Calu3 (cell line): ENCODE measurements around the gene DDX10. TPM values are rescaled to one million over a fixed set of nuclear protein-coding genes. Genes with fewer than 3 reads are reported as not detected.

Experiments used
- BruUV-seq: library from RNA; stranded (reverse); fragments of 400-500 nt; replicated peaks from 2 replicates; lab custom pipeline; 2021; lab: Mats Ljungman, UMichigan
- CTCF ChIA-PET: fragments of 300-600 bp; sonication (Branson Sonifier 250); formaldehyde crosslinking; loops from one replicate; lab custom pipeline; 2022; ENCODE audit warnings: antibody characterized with exemption; lab: Charles Lee
- DNase-seq: peaks from one replicate; pipeline ENCODE4 v3.0.0; 2022
- H3K27ac Mint-ChIP-seq: one replicate; pipeline ENCODE4 v1.8.0; 2022; ENCODE audit warnings: mixed read lengths; ENCODE audit not compliant: unreplicated experiment
- H3K27me3 Mint-ChIP-seq: one replicate; pipeline ENCODE4 v1.8.0; 2022; ENCODE audit warnings: mixed read lengths; ENCODE audit not compliant: unreplicated experiment
- H3K36me3 Mint-ChIP-seq: one replicate; pipeline ENCODE4 v1.8.0; 2022; ENCODE audit warnings: mild to moderate bottlenecking, moderate library complexity, mixed read lengths; ENCODE audit not compliant: insufficient read depth, unreplicated experiment
- H3K4me1 Mint-ChIP-seq: one replicate; pipeline ENCODE4 v1.8.0; 2022; ENCODE audit warnings: mild to moderate bottlenecking, low read depth, mixed read lengths; ENCODE audit not compliant: unreplicated experiment
- H3K4me3 Mint-ChIP-seq: one replicate; pipeline ENCODE4 v1.8.0; 2022; ENCODE audit warnings: mild to moderate bottlenecking, low read depth, moderate library complexity, mixed read lengths; ENCODE audit not compliant: unreplicated experiment
- H3K9me3 Mint-ChIP-seq: one replicate; pipeline ENCODE4 v1.8.0; 2022; ENCODE audit warnings: low read depth, mixed read lengths; ENCODE audit not compliant: unreplicated experiment
- intact Hi-C: fragments of 100-400 bp; cut with micrococcal nuclease; formaldehyde crosslinking; loops from one replicate; pipeline ENCODE4 v1.10.0; 2022; ENCODE audit not compliant: unreplicated experiment
- total RNA-seq: library from RNA; stranded (reverse); gene quantifications from 2 replicates; pipeline ENCODE4 v1.2.3, GENCODE V29; 2022
- TF ChIP-seq, protein P1 (sequence below): fragments of 200-600 bp; IDR thresholded peaks from one replicate; pipeline ENCODE4 v1.8.0; 2022; ENCODE audit warnings: antibody characterized with exemption; ENCODE audit not compliant: unreplicated experiment

DDX10 gene
- total RNA-seq, 1 experiment from 2014 or later: 31.2 TPM

DNA sequence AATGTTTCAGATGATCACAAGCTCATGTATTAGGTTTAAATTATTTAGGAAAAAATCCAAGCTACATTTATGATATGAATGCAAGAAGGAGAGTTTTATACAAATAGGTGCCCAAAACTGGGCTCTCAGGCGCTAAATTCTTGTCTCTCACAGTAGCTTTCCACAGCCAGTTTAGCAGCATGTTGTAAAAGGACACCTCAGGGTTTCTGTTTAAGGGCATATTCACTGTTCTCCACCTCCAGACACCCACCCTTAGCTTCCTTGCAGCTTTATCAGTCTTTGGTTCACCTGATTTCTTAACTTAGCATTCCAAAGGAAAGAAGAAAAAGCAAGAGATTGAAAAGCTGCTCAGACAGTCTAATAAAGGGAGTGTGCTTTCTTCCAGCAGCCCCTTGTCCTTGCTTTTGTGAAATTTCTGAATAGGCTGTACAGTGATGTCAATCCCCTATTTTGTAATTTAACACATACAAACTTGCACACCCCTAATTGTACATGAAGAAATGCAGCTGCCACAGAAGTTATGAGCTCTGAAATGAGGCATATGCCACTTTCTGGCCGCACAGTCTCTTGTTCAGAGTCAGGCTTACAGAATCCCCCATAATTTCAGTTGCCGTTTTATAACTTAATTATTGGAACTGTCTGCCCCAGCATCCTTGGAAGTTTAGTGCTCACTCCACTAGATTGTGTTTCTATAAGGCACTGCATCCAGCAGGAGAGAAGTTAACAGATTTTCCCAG lies 262.1 kb downstream of the DDX10 start:
- CTCF ChIA-PET: no interaction called here
- Mint-ChIP-seq H3K4me1 (peaks cover 9% of the 10 kb centered on the region), H3K27me3 (no peaks in the 10 kb centered on the region), H3K36me3 (no peaks in the 10 kb centered on the region), H3K4me3 (no peak overlapping the region), H3K9me3 (no peaks in the 10 kb centered on the region), H3K27ac (no peak overlapping the region)
- BruUV-seq: no TSS peak
- TF ChIP-seq, protein P1, sequence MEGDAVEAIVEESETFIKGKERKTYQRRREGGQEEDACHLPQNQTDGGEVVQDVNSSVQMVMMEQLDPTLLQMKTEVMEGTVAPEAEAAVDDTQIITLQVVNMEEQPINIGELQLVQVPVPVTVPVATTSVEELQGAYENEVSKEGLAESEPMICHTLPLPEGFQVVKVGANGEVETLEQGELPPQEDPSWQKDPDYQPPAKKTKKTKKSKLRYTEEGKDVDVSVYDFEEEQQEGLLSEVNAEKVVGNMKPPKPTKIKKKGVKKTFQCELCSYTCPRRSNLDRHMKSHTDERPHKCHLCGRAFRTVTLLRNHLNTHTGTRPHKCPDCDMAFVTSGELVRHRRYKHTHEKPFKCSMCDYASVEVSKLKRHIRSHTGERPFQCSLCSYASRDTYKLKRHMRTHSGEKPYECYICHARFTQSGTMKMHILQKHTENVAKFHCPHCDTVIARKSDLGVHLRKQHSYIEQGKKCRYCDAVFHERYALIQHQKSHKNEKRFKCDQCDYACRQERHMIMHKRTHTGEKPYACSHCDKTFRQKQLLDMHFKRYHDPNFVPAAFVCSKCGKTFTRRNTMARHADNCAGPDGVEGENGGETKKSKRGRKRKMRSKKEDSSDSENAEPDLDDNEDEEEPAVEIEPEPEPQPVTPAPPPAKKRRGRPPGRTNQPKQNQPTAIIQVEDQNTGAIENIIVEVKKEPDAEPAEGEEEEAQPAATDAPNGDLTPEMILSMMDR: no peak
- no peak for DNase-seq
- intact Hi-C loops: no loop called here

DNA sequence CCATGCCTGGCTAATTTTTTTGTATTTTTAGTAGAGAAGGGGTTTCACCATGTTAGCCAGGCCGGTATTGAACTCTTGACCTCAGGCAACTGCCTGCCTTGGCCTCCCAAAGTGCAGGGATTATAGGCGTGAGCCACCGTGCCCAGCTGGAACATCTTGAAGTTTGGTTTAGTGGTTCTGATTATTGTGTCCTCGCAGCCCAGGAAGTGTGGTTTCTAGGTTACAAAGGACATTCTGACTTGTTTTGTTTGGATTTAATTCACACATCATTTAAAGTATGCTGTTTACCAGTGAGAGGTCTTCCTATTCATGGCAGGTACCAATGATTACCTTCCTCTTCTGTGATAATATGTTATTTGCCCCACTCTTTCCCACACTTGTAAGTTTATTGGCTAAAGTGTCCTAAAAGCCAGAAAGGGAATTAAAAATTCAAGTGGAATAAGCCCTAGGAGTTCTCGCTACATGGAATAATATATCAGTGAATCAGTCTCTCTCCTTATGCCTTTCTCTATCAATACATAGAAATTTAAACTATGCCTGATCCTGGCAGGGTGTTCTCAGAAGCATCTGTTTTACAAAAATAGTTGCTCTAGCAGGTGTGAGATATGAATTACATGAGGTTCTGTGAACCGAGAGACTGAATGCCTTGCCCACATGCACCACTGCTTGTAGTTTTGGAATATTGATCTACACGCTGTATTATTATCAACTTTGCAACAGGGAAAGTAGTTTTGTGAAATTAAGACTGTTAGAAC lies 263.1 kb downstream of the DDX10 start:
- Mint-ChIP-seq H3K27me3 (no peaks in the 10 kb centered on the region), H3K4me1 (peaks cover 9% of the 10 kb centered on the region), H3K9me3 (no peaks in the 10 kb centered on the region), H3K27ac (no peak overlapping the region), H3K36me3 (no peaks in the 10 kb centered on the region), H3K4me3 (no peak overlapping the region)
- BruUV-seq: no TSS peak
- CTCF ChIA-PET: no interaction called here
- intact Hi-C loops: no loop called here
- TF ChIP-seq, protein P1: no peak
- DNase-seq: no peak

GRCh38 chr11:108929241-108929640 lies 264.4 kb downstream of the DDX10 start:
- H3K36me3 Mint-ChIP-seq: no peaks in the 10 kb centered on the region
- no peak overlapping the region for H3K4me3 Mint-ChIP-seq
- intact Hi-C loops: no loop called here
- CTCF ChIA-PET: no interaction called here
- H3K27ac Mint-ChIP-seq: peak overlapping the region; percentile 45
- TF ChIP-seq, protein P1: no peak
- peaks cover 9% of the 10 kb centered on the region for H3K4me1 Mint-ChIP-seq
- no TSS peak for BruUV-seq
- H3K27me3 Mint-ChIP-seq: no peaks in the 10 kb centered on the region
- peaks cover 3% of the 10 kb centered on the region for H3K9me3 Mint-ChIP-seq
- no peak for DNase-seq

DNA sequence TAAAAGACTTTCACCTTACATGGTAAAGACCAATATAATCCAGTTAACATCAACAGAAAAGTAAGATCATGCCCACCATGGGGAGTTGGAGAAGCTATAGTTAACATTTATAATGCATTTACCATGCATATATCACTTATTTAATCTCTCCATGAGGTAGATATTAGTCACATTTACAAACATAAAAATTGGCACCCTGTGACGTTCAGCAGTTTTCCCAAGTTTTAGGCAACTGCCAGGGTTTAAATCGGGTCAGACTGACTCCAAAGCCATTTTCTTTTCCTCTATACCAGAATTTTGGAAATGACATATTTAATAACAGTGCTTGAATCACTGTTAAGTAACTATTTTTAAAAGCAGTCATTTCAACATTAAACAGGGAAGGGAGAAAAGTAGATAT lies 266.3 kb downstream of the DDX10 start:
- no peaks in the 10 kb centered on the region for H3K27me3 Mint-ChIP-seq
- H3K27ac Mint-ChIP-seq: no peak overlapping the region
- DNase-seq: no peak
- peaks cover 4% of the 10 kb centered on the region for H3K9me3 Mint-ChIP-seq
- CTCF ChIA-PET: no interaction called here
- intact Hi-C loops: no loop called here
- no TSS peak for BruUV-seq
- H3K36me3 Mint-ChIP-seq: no peaks in the 10 kb centered on the region
- TF ChIP-seq, protein P1: no peak
- peaks cover 9% of the 10 kb centered on the region for H3K4me1 Mint-ChIP-seq
- no peak overlapping the region for H3K4me3 Mint-ChIP-seq
